Esophagus squamous epithelium (tissue), 5 donors: ENCODE data around the gene CRHR1. TPM values are rescaled to one million over a fixed set of nuclear protein-coding genes. Genes with fewer than 3 reads are reported as not detected.

ENCODE experiments used
- DNase-seq: peaks from one replicate; lab custom pipeline; 2025; lab: John Stamatoyannopoulos, UW
- H3K27ac ChIP-seq, 4 donors: fragments of 200-600 bp; sonication (generic); one replicate each; pipeline ENCODE4 v1.5.1; 2016 to 2019; ENCODE audit warnings: mild to moderate bottlenecking in 1 of 4
- H3K27me3 ChIP-seq, 4 donors: fragments of 200-600 bp; sonication (generic); 1 replicate in 3 of 4; 2 replicates in 1 of 4; pipeline versions ENCODE4 v1.5.1 to v1.6.0; 2017 to 2021; ENCODE audit warnings: antibody characterized with exemption in 1 of 4
- H3K36me3 ChIP-seq, 3 donors: fragments of 200-600 bp; sonication (generic); one replicate each; pipeline ENCODE4 v1.5.1; 2016 to 2019
- H3K4me1 ChIP-seq, 3 donors: fragments of 200-600 bp; sonication (generic); one replicate each; pipeline ENCODE4 v1.5.1; 2017 to 2019
- H3K4me3 ChIP-seq, 4 donors: fragments of 200-600 bp; sonication (generic); 1 replicate in 3 of 4; 2 replicates in 1 of 4; pipeline ENCODE4 v1.5.1; 2016 to 2019; ENCODE audit warnings: mild to moderate bottlenecking in 2 of 4, moderate library complexity in 1 of 4
- H3K9me3 ChIP-seq, 3 donors: fragments of 200-600 bp; sonication (generic); one replicate each; pipeline ENCODE4 v1.5.1; 2016 to 2019
- CTCF ChIP-seq, 6 experiments: fragments of 450-650 bp in 4 of 6; fragments of 200-600 bp in 2 of 6; sonication (generic) in 2 of 6; IDR thresholded peaks; one replicate each; pipeline ENCODE4 v1.5.1; 2016 to 2019; ENCODE audit warnings: antibody characterized with exemption in 6 of 6, mild to moderate bottlenecking in 4 of 6, moderate library complexity in 4 of 6
- POLR2A ChIP-seq, 4 donors: fragments of 450-650 bp; IDR thresholded peaks; one replicate each; pipeline ENCODE4 v1.6.1; 2017; ENCODE audit warnings: antibody characterized with exemption in 4 of 4, mild to moderate bottlenecking in 4 of 4, moderate library complexity in 3 of 4
- WGBS, 2 donors: methylation state at CpG; one replicate each; pipeline ENCODE4 v1.1.5; 2018; 5-methylcytosine and 5-hydroxymethylcytosine counted together
- intact Hi-C: fragments of 100-400 bp; cut with DNase I; formaldehyde crosslinking; loops from one replicate; pipeline ENCODE4 v1.15.0; 2022
- total RNA-seq, 4 donors: library from RNA; depleted of rRNA; stranded (reverse); fragments of >200 nt; gene quantifications; one replicate each; pipeline ENCODE4 v1.1.0, GENCODE V29; 2016
- donor health status: DM: yes; HTN: yes; CAD: no.

CRHR1 gene
- total RNA-seq, 4 donors from 2014 or later = not detected

GRCh38 chr17:45788057-45788456 lies 3.9 kb downstream of the CRHR1 start:
- Histone ChIP-seq H3K27ac (no peak overlapping the region), H3K4me1 (peaks cover 18 to 58% (median 26%) of the 10 kb centered on the region in 3 donors), H3K36me3 (no peaks in the 10 kb centered on the region), H3K9me3 (no peaks in the 10 kb centered on the region), H3K27me3 (peaks cover 16 to 99% (median 25%) of the 10 kb centered on the region in 4 donors), H3K4me3 (no peak overlapping the region)
- intact Hi-C loops = no loop called here
- DNase-seq = no peak
- no peak for TF ChIP-seq CTCF (IDR thresholded peaks at IDR 0.05)
- no peak for TF ChIP-seq POLR2A (IDR thresholded peaks at IDR 0.05)
- WGBS, 2 donors = 63 to 67% methylated on average over 3 of the region's 3 CpGs

DNA sequence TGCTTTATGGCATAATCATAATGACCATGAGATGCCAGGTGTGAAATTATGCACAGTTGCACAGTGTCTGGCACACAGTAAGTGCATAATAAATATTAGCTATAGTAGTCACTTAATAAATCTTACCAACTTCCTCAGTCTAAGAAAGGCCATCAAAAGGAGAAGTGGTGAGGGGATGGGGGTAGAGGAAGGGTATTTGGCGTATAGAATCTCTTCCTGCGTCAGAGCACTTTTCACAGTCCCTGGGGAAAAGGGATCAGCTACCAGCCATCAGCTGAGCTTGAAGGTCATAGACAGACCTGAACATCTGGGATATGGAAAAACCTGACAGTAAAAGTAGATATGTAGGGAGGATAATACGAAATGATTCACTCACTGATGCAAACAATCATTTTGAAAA lies 5.8 kb downstream of the CRHR1 start:
- peaks cover 7 to 99% (median 12%) of the 10 kb centered on the region in 4 donors for H3K27me3 ChIP-seq
- intact Hi-C loops = no loop called here
- 35 to 59% methylated on average over 3 of the region's 3 CpGs for WGBS, 2 donors

GRCh38 chr17:45790296-45790922 lies 6.3 kb downstream of the CRHR1 start:
- Histone ChIP-seq H3K4me1 (peaks cover 4 to 35% (median 6%) of the 10 kb centered on the region in 3 donors), H3K36me3 (no peaks in the 10 kb centered on the region), H3K27ac (no peak overlapping the region), H3K9me3 (no peaks in the 10 kb centered on the region), H3K27me3 (peaks cover 2 to 99% (median 7%) of the 10 kb centered on the region in 4 donors), H3K4me3 (no peak overlapping the region)
- 36 to 48% methylated on average over 4 to 11 of the region's 11 CpGs for WGBS, 2 donors
- intact Hi-C loops = no loop called here
- no peak for DNase-seq
- TF ChIP-seq POLR2A (IDR thresholded peaks at IDR 0.05) (no peak), CTCF (IDR thresholded peaks at IDR 0.05) (no peak)

More for the DNA sequence above, 5.8 kb downstream of the CRHR1 start:
- no peak for DNase-seq
- TF ChIP-seq POLR2A (IDR thresholded peaks at IDR 0.05) = no peak
- Histone ChIP-seq H3K27ac (no peak overlapping the region), H3K36me3 (no peaks in the 10 kb centered on the region), H3K4me3 (no peak overlapping the region), H3K4me1 (peaks cover 9 to 40% (median 12%) of the 10 kb centered on the region in 3 donors), H3K9me3 (no peaks in the 10 kb centered on the region)

DNA sequence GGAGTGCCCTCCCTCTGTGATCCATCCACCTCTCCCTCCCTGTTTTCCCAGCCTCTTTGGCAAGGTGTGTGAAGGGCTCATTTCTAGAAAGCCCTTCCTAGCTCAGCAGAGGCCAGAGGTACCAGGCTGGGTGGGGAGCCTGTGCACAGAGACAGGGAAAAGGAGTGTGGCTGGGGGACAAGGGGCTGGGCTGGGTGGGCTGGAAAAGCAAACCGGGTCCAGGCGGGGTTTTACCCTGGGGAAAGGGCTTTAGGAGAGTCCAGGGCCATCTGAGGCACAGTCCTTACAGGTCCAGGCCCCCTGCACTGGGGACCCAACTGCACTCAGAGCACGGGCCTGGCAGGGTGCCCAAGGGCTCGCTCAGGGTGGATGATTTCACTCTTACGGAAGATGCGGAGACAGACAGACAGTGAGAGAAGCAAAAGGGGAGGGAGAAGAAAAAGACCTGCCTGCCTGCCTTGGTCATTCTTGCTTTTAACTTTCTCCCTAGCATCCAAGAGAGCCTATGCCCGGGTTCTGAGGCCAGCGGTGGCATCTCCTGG lies 7.0 kb downstream of the CRHR1 start:
- 29 to 45% methylated on average over 1 to 6 of the region's 8 CpGs for WGBS, 2 donors
- no peaks in the 10 kb centered on the region for H3K9me3 ChIP-seq
- H3K4me1 ChIP-seq = peaks cover 3 to 33% (median 5%) of the 10 kb centered on the region in 3 donors
- H3K4me3 ChIP-seq = no peak overlapping the region
- intact Hi-C loops = no loop called here
- H3K27me3 ChIP-seq = peaks cover 0 to 99% (median 2%) of the 10 kb centered on the region in 4 donors
- TF ChIP-seq CTCF (IDR thresholded peaks at IDR 0.05) (no peak), POLR2A (IDR thresholded peaks at IDR 0.05) (no peak)
- H3K27ac ChIP-seq = no peak overlapping the region
- DNase-seq = no peak
- H3K36me3 ChIP-seq = no peaks in the 10 kb centered on the region

DNA sequence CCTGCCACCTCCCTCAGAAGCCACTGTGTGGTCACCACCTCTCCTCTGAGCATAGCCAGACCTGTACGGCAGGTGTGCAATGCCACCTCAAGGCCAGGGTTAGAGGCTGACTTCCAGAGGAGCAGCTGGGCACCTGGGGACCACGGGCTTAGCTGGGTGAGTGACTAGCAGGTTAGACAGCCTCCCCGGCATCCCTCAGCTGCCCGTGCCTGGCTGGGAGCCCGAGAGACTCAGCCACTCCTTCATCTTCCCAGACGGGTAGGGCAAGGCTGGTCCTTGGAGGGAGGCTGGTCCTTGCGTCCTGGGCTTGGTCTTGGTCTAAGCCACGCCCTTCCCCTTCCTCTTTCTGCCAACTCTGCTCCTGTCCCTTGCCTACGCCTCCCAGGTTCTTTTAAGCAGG lies 7.8 kb downstream of the CRHR1 start:
- peaks cover 3 to 33% (median 5%) of the 10 kb centered on the region in 3 donors for H3K4me1 ChIP-seq
- H3K27me3 ChIP-seq = peaks cover 0 to 99% (median 2%) of the 10 kb centered on the region in 4 donors
- no peaks in the 10 kb centered on the region for H3K9me3 ChIP-seq
- no peak for TF ChIP-seq CTCF (IDR thresholded peaks at IDR 0.05)
- no peaks in the 10 kb centered on the region for H3K36me3 ChIP-seq
- no peak for DNase-seq
- intact Hi-C loops = no loop called here
- no peak overlapping the region for H3K27ac ChIP-seq
- no peak overlapping the region for H3K4me3 ChIP-seq
- 17 to 19% methylated on average over 4 of the region's 9 CpGs for WGBS, 2 donors
